KOPT-K1 (cell line): Measurements from ENCODE around the gene TOP2A.

ENCODE experiments used
- H3K27ac ChIP-seq: fragments of 200-600 bp; sonication (generic); 2 replicates; pipeline ENCODE4 v1.5.1; 2016; ENCODE audit warnings: antibody characterized with exemption, mild to moderate bottlenecking, low read depth, low read length; ENCODE audit not compliant: poor library complexity, severe bottlenecking
- H3K36me3 ChIP-seq: fragments of 200-600 bp; sonication (generic); 2 replicates; pipeline ENCODE4 v1.5.1; 2017; ENCODE audit warnings: antibody characterized with exemption, mild to moderate bottlenecking, low read length, moderate library complexity; ENCODE audit not compliant: insufficient read depth
- H3K9me3 ChIP-seq: fragments of 200-600 bp; sonication (generic); 2 replicates; pipeline ENCODE4 v1.5.1; 2017; ENCODE audit warnings: antibody characterized with exemption, low read length, mild to moderate bottlenecking; ENCODE audit not compliant: insufficient read depth, poor library complexity, severe bottlenecking

TOP2A gene, protein sequence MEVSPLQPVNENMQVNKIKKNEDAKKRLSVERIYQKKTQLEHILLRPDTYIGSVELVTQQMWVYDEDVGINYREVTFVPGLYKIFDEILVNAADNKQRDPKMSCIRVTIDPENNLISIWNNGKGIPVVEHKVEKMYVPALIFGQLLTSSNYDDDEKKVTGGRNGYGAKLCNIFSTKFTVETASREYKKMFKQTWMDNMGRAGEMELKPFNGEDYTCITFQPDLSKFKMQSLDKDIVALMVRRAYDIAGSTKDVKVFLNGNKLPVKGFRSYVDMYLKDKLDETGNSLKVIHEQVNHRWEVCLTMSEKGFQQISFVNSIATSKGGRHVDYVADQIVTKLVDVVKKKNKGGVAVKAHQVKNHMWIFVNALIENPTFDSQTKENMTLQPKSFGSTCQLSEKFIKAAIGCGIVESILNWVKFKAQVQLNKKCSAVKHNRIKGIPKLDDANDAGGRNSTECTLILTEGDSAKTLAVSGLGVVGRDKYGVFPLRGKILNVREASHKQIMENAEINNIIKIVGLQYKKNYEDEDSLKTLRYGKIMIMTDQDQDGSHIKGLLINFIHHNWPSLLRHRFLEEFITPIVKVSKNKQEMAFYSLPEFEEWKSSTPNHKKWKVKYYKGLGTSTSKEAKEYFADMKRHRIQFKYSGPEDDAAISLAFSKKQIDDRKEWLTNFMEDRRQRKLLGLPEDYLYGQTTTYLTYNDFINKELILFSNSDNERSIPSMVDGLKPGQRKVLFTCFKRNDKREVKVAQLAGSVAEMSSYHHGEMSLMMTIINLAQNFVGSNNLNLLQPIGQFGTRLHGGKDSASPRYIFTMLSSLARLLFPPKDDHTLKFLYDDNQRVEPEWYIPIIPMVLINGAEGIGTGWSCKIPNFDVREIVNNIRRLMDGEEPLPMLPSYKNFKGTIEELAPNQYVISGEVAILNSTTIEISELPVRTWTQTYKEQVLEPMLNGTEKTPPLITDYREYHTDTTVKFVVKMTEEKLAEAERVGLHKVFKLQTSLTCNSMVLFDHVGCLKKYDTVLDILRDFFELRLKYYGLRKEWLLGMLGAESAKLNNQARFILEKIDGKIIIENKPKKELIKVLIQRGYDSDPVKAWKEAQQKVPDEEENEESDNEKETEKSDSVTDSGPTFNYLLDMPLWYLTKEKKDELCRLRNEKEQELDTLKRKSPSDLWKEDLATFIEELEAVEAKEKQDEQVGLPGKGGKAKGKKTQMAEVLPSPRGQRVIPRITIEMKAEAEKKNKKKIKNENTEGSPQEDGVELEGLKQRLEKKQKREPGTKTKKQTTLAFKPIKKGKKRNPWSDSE (N-terminal part only)

DNA sequence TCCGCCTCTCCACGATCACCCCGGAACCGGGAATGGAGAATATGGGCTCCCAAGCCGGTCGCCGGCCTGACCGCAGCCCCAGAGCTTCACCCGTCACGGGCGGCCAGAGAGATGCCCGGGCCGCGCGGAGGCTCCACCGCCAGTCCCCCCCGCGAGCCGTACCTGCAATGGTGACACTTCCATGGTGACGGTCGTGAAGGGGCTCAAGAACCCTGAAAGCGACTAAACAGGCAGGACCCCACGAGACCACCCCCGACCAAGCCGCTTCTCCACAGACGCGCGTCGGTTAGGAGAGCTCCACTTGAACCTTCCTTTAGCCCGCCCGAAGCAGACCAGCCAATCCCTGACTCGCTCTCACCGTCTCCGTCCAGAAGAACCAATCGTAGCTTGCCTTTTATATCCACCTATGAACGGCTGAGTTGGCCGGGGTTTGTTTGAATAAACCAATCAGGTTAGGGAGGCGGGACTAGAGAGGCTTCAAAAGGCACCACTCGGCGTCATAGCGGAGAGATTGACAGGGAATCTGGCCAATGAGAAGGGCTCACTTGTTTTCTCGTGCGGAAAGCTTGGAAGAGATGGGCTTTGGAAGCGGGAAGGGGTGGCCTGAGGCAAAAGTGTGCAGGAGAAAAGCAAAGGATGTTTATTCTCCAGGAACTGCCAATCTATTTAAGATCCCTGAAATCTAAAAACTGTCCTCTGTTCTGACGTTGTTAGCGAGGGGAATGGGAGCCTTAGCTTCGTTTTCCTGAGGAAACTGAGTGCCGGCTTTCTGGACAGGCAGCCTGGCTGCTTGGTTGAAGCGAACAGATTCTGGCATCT lies at the start of gene TOP2A:
Gene TOP2A, minus strand, starts transcription at position 288 of the 819 bp plus-strand sequence. Its CDS starts 105 bp downstream, at position 183.
- H3K9me3 ChIP-seq: no peaks in the 10 kb centered on the region
- peak within 1 kb of the TSS; percentile 92 for H3K27ac ChIP-seq
- peaks cover 41% of the 10 kb centered on the region for H3K36me3 ChIP-seq

DNA sequence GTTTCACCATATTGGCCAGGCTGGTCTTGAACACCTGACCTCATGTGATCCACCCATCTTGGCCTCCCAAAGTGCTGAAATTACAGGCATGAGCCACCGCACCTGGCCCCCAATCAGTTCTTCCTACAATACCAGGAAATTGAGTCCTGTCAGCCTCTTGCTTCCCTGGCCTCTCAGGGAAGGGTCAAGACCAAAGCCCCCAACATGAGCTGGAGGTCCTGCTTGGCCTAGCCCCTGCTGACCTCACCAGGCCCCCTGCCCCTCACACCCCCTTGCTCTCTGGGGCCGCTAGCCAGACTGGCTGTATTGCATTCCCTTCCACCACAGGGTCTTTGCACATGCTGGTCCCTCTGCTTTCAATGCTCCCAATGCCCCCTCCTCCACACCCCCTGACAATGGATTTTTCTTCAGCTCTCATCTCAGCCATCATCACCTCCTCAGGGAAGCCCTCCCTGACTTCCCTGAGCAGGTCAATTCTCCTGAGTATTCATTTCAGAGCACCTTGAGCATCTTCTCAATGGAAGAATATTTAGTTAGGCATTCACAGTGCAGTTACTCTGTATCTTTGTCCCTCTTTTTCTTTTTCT lies 49.7 kb upstream of the TOP2A start:
- Histone ChIP-seq H3K36me3 (no peaks in the 10 kb centered on the region), H3K9me3 (peaks cover 4% of the 10 kb centered on the region), H3K27ac (no peak overlapping the region)

GRCh38 chr17:40466298-40466971 lies 48.7 kb upstream of the TOP2A start:
- Histone ChIP-seq H3K9me3 (no peaks in the 10 kb centered on the region), H3K36me3 (no peaks in the 10 kb centered on the region), H3K27ac (no peak overlapping the region)

DNA sequence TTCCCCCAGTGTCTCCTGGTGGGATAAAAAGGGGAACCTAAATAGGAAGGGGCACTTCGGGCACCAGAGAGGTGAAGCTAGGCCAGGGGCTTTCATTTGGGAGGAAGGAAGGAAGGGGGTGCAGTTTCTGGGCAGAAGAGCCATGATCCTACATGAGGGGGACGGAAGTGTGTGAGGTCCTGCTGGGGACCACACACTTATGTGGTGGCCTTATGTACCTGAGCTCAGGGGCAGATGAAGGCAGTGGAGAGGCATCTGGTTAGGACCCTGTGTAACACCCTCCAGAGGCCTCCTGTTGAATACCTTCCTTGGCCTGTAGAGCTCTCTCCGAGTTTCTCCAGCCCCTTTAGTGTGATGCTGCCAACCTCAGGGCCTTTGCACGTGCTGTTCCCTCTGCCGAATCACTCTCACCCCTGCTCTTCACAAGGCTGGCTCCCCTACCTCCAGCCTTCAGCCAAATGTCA lies 46.7 kb upstream of the TOP2A start:
- no peak overlapping the region for H3K27ac ChIP-seq
- H3K36me3 ChIP-seq: no peaks in the 10 kb centered on the region
- H3K9me3 ChIP-seq: no peaks in the 10 kb centered on the region

GRCh38 chr17:40463122-40463550 lies 45.4 kb upstream of the TOP2A start:
- no peak overlapping the region for H3K27ac ChIP-seq

GRCh38 chr17:40462343-40463121 lies 44.8 kb upstream of the TOP2A start:
- Histone ChIP-seq H3K9me3 (no peaks in the 10 kb centered on the region), H3K36me3 (no peaks in the 10 kb centered on the region), H3K27ac (no peak overlapping the region)

More at GRCh38 chr17:40463122-40463550, 45.4 kb upstream of the TOP2A start:
- Histone ChIP-seq H3K9me3 (no peaks in the 10 kb centered on the region), H3K36me3 (no peaks in the 10 kb centered on the region)

DNA sequence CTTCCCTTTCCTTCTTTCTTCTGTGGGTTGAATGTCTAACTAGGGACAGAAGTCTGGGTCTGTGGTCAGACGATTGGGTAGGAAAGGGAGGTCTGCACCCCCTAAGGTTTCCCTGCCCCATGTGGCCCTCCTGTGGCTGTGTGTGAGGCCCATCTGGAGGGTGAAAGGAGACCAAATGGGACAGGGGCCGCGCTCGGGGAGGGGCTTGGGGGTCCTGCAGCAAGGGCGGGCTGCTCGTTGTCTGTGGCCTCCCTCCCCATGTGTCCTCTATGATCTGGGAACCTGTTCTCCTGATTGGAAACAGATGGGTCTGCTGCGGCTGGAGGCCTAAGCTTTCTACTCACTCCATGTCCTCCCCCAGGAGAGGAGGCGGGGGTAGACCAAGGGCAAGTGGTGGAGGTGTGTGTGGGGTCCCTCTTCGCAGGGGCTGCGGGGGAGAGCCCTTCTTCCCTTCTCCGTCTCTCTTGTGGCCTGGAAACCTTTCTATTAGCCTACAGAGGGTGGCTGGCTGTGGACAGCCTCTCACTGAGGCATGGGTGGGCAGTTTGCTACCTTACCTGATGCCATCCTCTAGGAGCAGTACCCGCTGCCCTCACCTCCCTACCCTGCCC lies 44.1 kb upstream of the TOP2A start:
- Histone ChIP-seq H3K27ac (no peak overlapping the region), H3K36me3 (no peaks in the 10 kb centered on the region), H3K9me3 (no peaks in the 10 kb centered on the region)

GRCh38 chr17:40460968-40461731 lies 43.5 kb upstream of the TOP2A start:
- Histone ChIP-seq H3K27ac (no peak overlapping the region), H3K9me3 (no peaks in the 10 kb centered on the region)

DNA sequence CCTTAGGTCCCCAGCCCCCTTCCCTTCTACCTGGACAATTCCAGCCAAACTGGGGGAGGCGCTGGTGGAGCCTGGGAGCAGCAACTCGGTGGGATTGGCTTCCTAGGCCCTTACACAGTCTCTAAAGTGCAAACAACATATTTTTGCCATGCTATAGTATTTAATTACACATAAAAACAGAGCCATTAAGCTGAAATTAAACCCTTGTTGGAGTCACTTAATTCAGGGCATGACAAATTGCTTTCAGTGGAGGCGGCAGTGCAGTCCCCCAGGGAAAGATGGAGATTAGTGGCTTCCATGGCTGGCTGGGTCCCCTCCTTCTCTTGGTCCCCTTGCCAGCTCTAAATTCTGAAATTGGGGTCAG lies 42.9 kb upstream of the TOP2A start:
- no peak overlapping the region for H3K27ac ChIP-seq

More at GRCh38 chr17:40460968-40461731, 43.5 kb upstream of the TOP2A start:
- no peaks in the 10 kb centered on the region for H3K36me3 ChIP-seq

DNA sequence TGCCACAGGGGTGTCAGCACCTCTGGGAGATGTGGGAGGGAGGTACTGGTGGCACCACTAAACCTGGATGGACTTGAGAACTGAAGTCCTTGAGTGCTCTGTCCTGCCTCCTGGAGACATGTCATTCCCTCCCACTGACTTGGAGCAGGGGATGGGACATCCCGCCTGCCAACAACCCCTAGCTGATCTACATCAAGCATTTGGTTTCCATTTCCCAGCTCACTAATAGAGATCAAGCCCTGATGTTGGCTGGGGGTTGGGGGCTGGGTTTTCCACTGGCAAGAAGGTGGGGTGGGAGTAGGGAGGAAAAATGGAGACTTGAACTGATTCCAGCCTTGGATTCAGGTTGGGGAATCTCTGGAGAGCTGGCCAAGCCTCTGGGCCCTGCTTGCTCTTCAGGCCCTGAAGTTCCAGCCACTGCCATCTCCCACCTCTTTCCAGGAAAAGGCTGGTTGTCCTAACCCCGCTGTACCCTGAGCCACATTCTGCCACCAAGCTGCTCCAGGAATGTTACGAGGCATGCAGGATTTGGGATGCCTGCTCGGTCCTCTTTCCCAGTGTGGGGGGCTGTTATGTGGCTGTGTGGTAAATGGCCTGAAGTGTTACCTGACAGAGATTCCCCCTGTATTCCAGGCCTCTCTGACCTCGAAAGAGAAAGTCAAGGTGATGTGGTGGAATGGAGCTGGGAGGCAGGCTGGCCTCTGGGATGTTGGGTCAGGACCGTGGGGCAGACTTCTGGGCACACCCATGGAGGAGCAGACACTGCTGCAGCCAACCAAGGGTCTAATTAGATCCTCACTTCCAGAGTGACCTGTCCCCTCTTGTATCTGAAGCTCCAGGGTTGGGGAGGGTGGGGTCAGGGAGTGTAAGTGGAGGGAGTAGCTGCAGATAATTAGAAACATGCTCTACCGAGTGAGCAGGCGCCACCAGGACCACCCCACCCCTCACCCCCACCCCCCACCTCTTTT lies 42.2 kb upstream of the TOP2A start:
- Histone ChIP-seq H3K36me3 (no peaks in the 10 kb centered on the region), H3K9me3 (no peaks in the 10 kb centered on the region), H3K27ac (no peak overlapping the region)

More for the DNA sequence above, 42.9 kb upstream of the TOP2A start:
- Histone ChIP-seq H3K9me3 (no peaks in the 10 kb centered on the region), H3K36me3 (no peaks in the 10 kb centered on the region)

GRCh38 chr17:40458851-40459482 lies 41.3 kb upstream of the TOP2A start:
- Histone ChIP-seq H3K36me3 (no peaks in the 10 kb centered on the region), H3K9me3 (no peaks in the 10 kb centered on the region), H3K27ac (no peak overlapping the region)
